ENCODE measurements around the gene HRK.

HRK gene

DNA sequence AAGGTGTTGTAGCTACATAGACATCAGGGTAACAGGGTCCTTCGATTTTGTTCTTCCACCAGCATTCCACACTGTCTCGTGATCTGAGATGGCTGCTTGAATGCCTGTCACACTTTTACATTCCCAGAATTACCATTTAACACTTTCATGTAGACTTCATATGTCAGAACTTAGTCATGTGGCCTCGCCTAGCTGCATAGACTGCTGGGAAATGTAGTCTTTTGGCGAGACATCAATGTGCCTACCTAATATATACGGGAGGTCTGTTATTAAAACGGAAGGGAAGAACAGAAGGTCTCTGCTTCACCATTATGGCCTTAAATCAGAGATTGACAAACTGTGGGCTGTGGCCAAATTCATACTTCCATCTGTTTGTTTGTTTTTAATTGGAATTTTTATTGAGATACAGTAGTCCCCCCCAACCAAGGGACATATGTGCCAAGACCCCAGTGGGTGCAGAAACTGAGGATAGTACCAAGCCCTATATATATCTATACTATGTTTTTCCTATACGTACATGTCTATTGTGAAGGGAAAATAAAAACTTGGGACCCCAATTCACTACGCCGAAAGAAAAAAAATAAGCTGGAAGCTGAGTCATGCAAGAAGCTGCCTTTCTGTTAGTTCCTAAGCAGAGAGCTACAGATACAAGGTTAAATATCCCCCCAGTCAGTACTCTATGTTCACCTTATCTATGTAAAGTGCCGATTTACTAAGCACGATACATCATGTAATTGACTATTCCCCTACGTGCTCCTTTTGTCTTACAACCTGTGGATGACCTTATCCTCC is 11.3 kb upstream of the HRK start:
- no peak for DNase-seq (ENCODE audit: extremely low spot score)
- POLR2A ChIA-PET = no interaction called here
- no peak for TF ChIP-seq CTCF (IDR thresholded peaks at IDR 0.05; ENCODE audit: control extremely low read depth, extremely low read depth, low read depth, missing control alignments)
- CTCF ChIA-PET = no interaction called here

GRCh38 chr12:116891019-116891418 is 9.8 kb upstream of the HRK start:
- no peak for DNase-seq (ENCODE audit: extremely low spot score)
- ChIA-PET POLR2A (no interaction called here), CTCF (no interaction called here)
- no peak for TF ChIP-seq CTCF (IDR thresholded peaks at IDR 0.05; ENCODE audit: control extremely low read depth, extremely low read depth, low read depth, missing control alignments)

DNA sequence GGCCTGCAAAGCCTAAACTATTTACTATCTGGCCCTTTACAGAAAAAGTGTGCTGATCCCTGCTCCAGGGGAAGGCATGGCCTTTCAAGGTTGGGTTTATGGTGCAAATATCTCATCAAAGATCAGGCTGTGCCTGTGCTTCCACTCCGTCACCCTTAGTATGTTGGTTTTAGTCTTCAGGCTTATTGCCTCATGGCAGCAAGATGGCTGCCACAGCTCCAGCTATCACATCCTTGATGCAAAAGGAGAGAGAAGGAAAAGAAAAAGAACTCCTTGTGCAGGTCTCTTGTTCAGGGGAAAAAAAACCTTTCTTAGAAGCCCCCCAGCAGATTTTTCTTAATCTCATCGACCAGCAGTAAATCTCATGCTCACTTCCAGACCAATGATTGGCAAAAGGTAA is 9.1 kb upstream of the HRK start:
- ChIA-PET POLR2A (no interaction called here), CTCF (no interaction called here)
- DNase-seq (ENCODE audit: extremely low spot score) = no peak
- TF ChIP-seq CTCF (IDR thresholded peaks at IDR 0.05; ENCODE audit: control extremely low read depth, extremely low read depth, low read depth, missing control alignments) = no peak

DNA sequence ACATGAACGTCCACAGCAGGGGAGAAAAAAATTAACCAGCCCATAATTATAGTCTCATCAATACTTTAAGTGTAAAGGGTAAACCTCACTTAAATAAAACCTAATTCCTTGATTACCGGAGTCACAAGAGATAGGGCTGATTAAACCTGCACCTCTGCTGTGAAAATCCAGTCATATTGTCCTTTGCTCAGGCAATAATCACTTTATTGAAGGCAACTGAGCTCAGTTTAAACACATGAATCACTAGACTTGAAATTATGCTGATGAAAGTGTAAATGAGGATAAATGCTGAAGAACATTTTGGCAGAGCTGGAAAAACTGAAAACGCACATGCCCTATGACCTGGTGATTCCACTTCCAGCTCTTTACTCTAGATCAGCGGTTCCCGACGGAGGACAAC is 6.7 kb upstream of the HRK start:
- ChIA-PET POLR2A (no interaction called here), CTCF (no interaction called here)
- DNase-seq (ENCODE audit: extremely low spot score) = no peak
- no peak for TF ChIP-seq CTCF (IDR thresholded peaks at IDR 0.05; ENCODE audit: control extremely low read depth, extremely low read depth, low read depth, missing control alignments)

DNA sequence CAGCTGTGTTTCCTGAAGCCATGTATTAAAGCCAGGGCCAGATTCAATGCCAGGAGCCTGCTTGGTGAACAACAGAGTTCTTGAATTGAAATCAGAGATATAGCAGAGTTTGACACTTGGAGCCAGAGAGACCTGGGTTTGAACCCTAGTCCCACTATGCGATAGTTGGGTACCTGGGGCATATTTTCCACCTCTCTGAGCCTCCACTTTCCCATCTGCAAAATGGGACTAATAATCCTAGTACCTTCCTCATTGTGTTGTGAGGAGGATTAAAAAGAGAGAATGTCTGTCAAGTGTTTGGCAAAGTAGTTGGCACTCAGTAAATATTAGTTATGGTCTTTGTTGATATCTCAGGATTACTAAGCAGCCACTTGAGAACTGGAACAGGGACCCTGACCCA is 6.0 kb upstream of the HRK start:
- no peak for TF ChIP-seq CTCF (IDR thresholded peaks at IDR 0.05; ENCODE audit: control extremely low read depth, extremely low read depth, low read depth, missing control alignments)
- ChIA-PET CTCF (no interaction called here), POLR2A (no interaction called here)
- no peak for DNase-seq (ENCODE audit: extremely low spot score)

- ChIA-PET POLR2A (no interaction called here), CTCF (no interaction called here)
- no peak for TF ChIP-seq CTCF (IDR thresholded peaks at IDR 0.05; ENCODE audit: control extremely low read depth, extremely low read depth, low read depth, missing control alignments)
- DNase-seq (ENCODE audit: extremely low spot score) = no peak
Observed at GRCh38 chr12:116885491-116885890, 4.2 kb upstream of the HRK start.
